GM19035 (cell line): ENCODE data around the gene UBTD1.
"Not testable (repeated sequence)": the region's sequence is repeated elsewhere in the genome, so short reads cannot be mapped to it uniquely, and the experiment has no call there.

Experiments
- ATAC-seq: cut with Tn5 transposase; IDR thresholded peaks from one replicate; pipeline ENCODE4 v1.9.1; 2021; ENCODE audit not compliant: unreplicated experiment

The UBTD1 gene

DNA sequence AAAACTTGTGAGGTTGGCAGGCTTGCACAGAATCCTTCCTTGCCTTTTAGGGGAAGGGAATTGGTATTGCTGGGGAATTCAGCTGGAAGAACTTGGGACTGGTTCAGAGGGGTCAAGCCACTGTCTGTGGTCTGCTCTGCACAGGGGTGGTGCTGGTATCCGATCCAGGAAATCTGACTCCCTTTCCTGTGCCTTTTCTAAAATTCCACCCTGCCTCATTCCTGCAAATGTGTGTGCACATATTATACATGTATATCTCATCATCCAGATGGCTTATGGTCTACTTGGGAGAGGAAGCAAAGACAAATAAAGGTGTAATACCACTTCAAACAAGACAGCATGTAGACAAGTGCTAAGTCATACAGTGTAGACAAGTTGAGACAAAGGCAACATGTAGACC, 14.3 kb downstream of the UBTD1 start:
- ATAC-seq, result no peak

DNA sequence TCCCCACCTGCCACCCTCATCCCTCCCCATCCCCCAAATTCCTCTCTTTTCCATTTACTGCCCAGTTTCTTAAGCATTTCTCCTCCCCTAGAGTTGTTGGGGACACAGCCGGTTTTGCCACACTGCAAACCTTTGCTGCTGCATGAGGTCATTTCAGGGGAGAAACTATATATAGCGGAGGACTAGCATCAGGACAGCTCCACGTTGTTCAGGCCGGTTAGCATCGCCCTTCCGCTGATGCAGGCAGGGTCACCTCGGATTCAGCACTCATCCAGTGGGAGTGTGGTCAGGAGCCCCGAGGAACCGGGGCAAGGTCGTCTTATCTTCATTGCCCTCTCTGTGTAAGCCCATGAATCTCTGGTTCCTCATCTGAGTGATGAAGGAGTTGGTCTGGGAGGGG, 15.6 kb downstream of the UBTD1 start:
- ATAC-seq, result no peak

DNA sequence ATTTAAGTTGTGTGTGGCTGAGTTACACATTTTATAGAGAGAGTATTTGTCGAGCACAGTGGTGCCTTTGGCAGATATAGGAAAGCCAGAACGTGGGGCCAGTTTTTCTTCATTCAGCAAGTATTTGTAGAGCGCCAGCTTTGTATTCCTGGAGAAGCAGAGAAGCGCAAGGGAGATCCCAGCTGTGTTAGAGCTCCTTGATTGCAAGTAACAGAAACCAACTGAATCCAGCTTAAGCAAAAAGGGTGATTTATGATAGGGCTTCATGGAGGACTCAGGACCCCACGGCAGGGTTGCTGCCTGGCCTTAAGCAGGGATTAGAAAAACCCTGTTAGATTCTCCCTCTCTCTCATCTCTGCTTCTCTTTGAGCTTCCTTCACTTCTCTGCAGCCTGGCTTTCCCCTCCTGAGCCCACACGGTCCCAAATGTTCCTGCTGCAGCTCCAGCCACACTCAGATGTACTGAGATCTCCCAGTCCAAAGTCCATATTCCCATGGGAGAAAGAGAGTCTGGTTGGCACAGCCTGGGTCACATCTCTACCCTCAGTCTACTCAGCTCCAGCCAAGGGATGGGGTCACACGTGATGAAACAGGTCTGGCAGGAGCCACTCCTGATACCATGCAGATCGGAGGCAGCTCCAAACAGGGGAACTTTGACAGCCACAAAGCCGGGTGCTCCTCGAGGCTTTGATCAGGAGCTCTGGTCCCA, 16.7 kb downstream of the UBTD1 start:
- ATAC-seq, result no peak

DNA sequence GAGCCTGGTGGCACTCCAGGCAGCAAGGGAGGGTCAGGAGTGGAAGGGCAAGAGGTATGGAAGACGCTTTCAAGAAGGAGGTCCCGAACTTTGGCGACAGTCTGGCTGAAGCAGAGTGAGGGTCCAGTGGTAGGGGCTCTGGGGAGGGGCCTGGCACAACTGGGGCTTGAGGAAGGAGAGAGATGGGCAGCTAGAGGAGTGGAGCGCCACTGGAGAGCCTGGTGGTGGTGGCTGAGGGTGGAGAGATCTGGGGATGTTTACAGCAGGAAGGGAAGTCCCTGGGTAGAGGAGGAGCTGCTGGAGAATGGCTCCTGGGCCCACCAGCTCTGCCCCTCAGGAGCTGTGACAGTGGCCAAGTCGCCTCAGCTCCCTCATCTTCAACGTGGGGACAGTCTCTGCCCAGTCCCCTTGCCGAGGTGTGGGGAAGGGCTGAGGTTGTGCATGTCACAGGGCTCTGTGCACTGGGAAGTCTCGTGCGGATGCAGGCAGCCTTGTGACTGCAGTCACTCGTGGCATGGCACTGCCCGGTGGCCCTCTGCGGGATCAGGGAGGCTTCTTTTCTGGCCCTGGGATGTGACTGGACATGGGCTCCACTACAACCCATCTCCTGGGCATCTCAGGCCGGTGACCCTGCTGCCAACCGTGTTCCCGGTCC, 18.5 kb downstream of the UBTD1 start:
- no peak for ATAC-seq

DNA sequence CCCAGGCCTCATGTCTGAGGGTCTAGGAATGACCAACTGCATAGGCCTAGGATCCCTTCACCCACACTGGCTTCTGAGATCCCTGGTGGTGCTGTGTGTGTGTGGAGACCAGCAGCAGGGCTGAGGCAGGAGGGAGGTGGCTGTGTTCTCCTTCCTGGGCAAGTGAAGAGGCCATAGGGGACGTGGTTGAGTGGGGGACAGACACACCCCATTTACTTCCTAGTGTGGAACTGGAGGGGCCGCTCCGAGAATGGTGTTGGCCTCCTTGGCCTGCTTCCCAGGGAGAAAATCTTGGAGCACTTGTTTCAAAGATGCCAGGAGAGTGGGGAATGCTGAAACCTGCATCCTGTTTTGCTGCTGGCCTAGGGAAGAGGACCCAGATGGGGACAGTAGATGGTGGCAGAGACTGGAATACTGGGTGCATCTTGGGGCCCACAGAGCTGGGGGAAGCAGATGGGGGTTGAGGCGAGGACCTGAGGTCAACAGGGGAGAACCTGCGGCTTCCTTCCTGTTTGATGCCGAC, 19.1 kb downstream of the UBTD1 start:
- no peak for ATAC-seq

DNA sequence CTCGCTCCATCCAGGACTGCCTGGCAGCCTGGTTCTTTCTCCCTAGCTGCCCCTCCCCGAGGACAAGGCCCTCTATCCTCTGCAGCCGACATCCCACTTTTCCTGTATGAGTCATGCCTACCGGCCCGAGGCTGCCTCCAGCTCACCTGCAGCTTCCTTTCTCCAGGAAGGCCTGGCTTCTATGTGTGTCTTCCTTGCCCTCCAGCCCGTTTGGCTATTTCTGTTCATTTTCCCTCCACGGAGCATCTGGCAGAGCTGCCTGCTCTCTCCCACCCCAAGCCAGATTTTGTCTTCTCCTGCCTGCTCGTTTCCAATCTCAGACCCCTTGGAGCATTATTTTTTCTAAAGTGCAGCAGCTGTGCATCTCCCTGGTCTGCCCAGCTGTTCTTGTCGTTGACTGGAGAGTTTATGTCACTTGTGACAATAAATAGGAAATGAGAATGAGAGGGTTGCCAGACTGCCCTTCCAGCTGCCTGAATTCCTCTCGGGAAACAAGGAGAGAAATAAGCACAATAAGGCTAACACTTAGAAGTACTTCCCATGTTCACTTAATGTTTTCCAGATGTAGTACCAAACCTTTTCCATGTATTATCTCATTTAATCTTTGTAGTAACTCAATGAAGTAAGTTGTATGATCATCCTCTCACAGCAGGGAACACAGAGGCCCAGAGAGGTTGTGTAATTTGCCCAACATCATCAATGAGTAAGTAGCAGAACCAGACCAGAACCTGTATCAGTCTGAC, 19.7 kb downstream of the UBTD1 start:
- ATAC-seq, result no peak

DNA sequence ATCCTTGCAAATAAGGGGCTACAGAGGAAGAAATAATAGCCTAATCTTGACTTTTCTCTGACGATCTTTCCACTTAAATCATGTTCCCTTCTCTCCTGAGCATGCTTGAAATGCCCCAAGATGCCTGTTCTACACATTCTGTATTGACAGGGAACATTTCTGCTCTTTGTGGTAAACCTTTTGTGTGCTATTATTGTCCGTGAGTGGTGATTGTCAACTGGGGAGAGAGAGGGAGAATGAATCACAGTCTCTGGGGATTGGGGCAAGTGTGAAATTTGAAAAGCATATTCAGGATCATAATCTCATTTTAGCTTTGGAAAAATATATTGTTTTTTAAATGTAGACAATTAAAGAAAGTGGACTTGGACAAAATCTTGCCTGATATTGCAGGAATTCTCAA, 20.6 kb downstream of the UBTD1 start:
- no peak for ATAC-seq

DNA sequence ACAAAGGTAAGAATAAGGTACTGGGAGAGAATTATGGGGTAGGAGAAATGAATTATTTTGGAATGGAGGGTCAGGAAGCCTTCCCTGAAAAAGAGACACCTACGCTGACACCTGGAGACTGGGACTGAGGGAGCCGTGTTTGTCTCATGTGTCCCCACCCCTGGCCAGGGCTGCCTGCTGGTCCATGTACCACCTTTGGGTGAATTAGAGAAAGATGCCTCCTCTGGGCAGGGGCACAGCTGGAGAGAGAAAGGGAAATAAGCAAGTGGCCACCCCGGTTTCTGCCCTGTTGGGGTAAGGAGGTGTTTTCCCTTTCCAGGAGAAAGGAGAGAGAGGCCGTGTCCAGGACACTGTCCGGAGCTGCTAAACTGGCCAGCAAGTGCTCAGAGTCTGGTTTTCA, 21.8 kb downstream of the UBTD1 start:
- ATAC-seq, result no peak

DNA sequence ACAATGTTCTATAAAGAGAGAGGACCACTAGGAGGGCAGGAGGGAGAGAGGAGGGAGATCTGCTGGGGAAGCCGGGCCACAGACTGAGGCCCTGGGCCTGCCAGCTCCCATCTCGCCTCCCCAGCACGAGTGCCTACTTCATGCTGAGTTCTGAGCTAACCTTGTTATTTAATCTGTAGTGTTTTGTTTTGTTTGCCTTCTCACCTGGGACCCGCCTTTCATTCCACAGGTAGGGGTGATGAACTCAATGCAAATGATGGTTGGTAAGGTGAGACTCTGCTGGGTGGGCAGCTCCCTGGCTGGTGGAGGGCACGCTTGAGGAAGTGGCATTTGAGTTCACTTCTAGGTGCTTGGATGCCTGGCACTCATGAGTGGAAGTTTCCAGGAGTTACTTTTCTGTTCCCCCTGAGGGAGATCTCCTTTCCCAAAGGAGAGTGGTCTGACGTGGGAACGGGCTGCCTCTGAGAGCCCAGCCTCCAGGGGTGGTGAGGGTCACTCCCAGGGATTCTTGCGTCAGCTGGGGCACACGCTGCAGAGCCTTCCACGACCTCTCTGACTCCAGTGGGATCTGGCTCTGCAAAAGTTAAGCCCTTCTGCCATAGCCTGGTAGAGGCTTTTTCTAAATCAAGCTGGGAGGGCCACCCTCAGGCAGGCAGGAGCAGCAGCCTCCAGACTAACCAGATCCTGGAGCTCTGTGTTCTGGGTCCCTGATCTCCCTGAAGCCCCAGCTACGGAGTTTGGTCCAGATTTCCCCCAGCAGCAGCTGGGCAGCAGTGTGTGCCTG, 22.4 kb downstream of the UBTD1 start:
- ATAC-seq, result no peak

DNA sequence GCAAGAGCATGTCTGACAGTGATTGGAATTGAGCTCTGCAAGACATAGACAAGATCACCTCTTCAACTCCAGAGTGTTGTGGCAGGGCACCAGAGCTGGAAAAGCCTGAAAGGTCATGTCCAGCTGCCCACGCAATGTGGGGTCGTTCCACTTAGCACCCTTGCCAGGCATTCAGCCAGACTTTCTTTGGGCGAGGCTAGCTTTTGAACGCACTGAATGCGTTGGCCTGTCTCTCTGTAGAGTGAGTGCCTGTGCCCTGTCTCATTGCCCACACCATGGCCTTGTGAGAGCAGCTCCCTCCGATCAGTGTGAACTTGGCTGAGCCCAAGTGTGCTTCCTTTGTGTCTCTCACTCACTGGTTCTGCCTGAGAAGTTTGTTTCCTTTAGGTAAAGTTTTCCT, 23.3 kb downstream of the UBTD1 start:
- no peak for ATAC-seq

DNA sequence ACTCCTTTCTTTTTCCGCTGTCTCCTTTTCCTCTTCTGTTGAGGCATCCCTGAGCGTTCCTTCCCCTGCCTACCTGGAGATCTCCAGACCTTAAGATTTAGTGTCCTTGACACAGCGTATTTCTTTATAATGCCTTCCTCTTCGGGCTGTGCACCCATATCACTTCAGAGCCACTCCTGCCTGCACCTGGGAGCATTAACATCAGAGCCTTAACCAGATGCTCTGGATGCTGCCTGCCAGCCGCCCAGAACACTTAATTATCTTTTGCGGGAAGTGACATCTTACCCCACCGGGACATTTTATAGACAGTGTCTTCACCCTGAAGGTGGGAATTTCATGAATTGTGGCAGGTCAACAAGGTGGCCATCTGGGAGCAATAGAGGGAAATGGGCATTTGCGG, 24.2 kb downstream of the UBTD1 start:
- ATAC-seq, result no peak

DNA sequence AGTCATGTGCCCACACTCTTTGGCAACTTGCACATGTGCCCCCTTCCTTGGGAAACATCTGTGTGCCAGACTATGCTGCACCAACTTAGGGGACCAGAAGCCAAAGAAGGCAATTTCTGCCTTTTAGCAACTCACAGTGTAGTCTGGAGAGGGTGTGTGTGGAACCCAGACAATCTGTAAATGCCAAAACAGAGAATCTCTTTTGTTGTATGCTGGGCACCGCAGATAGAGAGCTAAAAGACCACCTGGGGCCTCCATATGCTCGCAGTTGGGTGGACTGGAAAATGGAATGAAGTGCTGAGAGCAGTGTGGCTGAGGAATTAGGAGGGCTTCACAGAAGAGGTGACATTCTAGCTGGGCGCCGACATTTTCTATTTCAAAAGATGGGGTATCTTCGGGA, 26.4 kb downstream of the UBTD1 start:
- no peak for ATAC-seq

DNA sequence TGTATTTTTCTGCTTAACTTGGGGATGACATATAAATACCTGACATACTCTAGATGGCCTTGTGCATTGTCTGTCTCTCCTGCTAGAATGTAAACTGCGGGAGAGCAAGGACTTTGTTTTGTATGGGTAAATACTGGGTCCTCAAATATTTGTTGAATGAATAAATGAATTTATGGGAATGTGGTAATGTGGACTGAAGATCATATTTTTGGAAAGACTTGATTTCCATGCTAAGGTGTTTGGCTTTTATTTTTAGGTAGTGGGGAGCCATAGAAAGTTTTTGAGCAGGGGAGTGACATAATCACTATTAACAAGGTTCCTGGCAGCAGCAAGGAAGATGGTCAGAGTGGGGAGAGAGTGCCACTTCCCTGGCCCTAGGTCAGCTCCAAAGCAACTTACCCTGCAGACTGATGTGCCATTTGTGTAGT, 27.0 kb downstream of the UBTD1 start:
- no peak for ATAC-seq

DNA sequence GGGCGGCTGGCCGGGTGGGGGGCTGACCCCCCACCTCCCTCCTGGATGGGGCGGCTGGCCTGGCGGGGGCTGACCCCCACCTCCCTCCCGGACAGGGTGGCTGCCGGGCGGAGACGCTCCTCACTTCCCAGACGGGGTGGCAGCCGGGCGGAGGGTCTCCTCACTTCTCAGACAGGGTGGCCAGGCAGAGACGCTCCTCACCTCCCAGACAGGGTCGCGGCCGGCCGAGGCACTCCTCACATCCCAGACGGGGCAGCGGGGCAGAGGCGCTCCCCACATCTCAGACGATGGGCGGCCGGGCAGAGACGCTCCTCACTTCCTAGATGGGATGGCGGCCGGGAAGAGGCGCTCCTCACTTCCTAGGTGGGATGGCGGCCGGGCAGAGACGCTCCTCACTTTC, 30.2 kb downstream of the UBTD1 start:
- ATAC-seq, result not testable (repeated sequence)

DNA sequence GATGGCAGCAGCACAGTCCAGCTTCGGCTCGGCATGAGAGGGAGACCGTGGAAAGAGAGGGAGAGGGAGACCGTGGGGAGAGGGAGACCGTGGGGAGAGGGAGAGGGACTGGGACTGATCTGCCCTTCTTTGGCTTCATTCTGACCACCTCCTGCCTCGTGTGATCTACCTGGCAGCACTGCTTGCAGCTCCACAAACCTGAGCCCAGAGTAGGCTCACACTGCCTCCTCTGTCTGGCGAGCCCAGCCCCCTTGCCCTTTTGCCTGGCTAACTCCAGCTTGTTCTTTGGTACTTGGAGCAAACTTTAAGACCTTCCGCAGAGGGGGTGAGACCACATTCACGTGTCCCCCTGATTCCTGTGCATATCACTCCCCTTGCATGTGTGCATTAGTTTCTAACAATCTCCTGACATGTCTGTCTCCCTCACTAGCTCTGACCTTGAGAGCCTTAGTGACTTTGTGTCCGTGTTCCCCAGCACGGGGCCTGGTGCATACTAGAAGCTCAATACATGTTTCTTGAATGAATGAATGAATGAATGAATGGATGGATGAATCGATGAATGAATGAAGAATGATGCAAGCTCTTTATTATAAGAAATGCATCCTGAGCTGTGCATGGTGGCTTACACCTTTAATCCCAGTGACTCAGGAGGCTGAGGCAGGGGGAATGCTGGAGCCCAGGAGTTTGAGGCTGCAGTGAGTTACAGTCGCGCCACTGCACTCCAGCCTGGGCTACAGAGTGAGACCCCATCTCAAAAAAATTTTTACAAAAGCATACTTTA, 31.2 kb downstream of the UBTD1 start:
- ATAC-seq, result no peak

DNA sequence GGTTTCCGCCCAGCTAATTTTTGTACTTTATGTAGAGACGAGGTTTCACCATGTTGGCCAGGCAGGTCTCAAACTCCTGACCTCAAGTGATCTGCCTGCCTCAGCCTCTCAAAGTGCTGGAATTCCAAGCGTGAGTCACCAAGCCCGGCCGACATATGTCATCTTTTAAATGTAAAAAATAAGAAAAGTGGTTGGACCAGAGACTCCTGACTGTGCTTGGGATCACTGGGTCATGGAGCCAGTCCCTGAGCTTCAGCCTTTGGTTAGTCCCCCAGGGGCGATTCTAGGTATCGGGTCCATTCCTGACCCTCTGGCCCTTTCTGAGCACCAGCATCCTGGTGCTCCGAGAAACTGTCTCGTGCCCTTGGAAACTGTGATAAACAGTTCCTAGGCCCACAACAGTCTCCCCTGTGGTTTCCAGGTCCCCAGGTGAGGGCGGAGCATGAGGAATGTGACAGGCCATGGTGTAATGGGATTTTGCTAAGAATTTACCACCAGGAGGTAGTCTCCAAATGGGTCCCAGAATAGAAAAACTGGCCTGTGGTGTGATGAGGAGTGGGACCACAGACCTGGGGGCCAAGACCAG, 32.8 kb downstream of the UBTD1 start:
- no peak for ATAC-seq

DNA sequence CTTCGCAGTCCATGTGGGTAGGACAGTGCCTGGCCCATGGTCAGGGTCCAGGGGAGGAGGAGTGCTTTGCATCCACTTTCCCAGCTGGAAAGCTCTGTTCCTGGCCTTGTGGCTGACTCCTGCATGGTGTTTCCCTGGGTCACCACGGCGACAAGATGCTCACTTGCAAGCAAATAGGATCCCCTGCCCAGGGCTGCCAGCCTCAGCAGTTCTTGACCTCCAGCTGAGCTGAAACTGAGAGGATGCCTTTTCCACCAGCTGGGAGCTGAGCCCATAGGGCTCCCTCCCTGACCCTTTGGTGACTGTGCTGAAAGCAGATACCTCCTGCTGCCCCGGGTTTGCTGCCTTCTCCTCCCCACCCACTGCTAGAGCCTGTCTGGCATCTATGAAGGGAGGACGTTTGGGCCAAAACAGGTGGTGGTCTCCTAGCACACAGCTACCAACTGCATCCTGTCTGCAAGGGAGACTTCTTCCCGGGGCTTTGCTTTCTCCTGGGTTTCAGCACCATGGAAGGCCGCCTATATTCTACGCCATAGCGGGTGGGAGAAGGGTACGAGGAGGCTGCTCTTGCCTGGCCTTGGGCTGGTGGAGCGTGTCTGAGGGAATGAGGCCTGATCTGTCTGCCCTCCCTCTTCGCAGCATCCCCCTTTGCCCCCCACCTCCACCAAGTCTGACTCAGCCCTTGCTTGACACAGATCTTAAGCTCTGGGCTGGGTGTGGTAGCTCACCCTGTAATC, 34.4 kb downstream of the UBTD1 start:
- no peak for ATAC-seq

DNA sequence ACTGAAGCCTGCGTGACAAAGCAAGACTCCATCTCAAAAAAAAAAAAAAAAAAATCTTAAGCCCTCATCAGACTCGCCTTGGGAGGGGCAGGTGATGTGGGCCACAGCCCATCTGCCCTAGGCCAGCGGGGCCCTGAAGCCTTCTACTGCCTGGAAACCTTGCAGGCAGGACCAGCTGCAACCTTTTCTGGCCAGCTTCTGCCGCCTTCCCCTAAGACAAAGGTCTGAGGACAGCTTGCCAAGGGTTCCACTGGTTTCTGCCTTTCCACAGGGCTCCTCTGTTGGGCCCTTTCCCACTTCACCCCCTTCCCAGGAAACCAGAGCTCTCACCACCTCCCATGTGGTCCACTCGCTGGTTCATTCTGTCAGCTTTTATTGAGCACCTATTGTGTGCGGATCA, 35.2 kb downstream of the UBTD1 start:
- ATAC-seq, result no peak

DNA sequence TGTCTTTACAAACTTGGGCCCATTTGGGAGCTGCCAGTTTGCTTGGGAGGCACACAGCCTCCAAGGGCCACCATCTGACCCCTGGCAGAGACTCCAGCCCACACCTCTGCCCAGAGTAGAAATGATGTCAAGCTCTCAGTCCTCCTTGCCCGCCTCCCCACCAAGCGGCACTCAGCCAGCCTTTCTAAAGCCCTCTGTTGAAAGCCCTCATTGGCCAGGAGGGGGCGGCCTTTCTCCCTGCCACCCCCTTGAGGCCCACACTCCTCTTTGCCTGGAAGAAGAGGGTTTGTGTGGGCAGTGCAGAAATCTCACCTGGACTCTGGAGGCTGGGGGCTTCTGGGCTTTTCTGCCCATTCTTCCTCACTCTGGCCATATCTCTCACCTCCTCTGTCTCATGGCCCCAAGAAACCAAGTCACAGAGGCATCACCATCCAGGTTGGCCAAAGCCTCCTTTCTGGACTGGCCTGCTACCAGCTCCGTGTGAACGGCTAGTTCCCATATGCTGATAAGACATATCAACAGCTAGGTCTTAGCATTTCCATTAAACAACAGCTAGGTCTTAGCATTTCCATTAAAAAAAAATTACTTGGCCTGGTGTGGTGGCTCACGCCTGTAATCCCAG, 36.1 kb downstream of the UBTD1 start:
- ATAC-seq, result no peak
